ENCODE data around the gene MEIOB.

DNA sequence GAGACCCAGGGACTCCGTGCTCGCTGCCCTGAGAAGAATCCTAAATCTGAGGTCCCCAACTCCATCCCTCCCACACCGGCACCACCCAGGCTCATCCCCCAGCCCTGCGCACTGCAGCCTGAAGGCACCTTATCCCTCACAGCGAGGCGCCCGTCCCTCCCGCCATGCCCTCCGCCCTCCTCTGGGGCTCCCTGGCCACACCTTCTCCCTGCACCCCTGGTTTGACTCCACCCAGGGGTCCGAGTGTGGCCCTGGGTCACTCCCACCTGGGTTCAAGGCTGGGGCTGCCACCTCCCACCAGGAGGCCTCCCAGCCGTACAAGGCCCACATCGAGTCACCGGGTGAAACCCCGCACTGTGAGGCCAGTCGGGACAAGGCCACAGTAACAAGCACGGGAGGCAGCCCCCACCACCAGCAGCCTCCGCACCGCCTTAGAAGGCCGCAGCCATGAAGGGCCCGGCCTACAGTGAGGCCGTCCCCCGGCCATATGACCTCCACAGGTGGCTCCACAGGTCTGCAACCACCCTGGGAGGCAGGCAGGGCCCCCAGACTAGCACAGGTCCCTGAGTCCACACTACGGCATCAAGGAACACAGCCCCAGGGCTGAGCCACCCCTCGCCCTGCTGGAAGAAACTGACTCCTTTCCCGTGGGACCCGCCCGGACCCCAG lies 53.6 kb downstream of the MEIOB start:
- TF ChIP-seq, protein P1, sequence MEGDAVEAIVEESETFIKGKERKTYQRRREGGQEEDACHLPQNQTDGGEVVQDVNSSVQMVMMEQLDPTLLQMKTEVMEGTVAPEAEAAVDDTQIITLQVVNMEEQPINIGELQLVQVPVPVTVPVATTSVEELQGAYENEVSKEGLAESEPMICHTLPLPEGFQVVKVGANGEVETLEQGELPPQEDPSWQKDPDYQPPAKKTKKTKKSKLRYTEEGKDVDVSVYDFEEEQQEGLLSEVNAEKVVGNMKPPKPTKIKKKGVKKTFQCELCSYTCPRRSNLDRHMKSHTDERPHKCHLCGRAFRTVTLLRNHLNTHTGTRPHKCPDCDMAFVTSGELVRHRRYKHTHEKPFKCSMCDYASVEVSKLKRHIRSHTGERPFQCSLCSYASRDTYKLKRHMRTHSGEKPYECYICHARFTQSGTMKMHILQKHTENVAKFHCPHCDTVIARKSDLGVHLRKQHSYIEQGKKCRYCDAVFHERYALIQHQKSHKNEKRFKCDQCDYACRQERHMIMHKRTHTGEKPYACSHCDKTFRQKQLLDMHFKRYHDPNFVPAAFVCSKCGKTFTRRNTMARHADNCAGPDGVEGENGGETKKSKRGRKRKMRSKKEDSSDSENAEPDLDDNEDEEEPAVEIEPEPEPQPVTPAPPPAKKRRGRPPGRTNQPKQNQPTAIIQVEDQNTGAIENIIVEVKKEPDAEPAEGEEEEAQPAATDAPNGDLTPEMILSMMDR (IDR thresholded peaks at IDR 0.05): no peak
- TF ChIP-seq POLR2A (IDR thresholded peaks at IDR 0.05): no peak

All from esophagus squamous epithelium (tissue), 4 donors.